Posterior vena cava (tissue), 2 donors: ENCODE results near the gene TSPO2. TPM values are rescaled to one million over a fixed set of nuclear protein-coding genes. Genes with fewer than 3 reads are reported as not detected.

Experiments
- DNase-seq: peaks from one replicate; pipeline ENCODE4 v3.0.0-alpha.2; 2020; ENCODE audit warnings: low spot score
- intact Hi-C, 2 donors: fragments of 100-400 bp; cut with DNase I; formaldehyde crosslinking; loops; one replicate each; pipeline versions ENCODE4 v1.14.1 to v1.14.2; 2022 to 2023
- total RNA-seq, 2 donors: library from RNA; stranded (reverse); fragmentation: NEBNext Ultra II Directional; extraction: Animal tissue kit (Norgen Biotek cat#: 25700); gene quantifications; one replicate each; pipeline ENCODE4 v1.2.1, GENCODE V29; 2021
- donor health status: DM: yes; HTN: yes; CAD: no.
- donor health status: DM: yes; HTN: yes; CAD: no.

The TSPO2 gene
- total RNA-seq, 2 donors from 2014 or later = not detected

GRCh38 chr6:41023114-41023513 lies 19.2 kb upstream of the TSPO2 start:
- intact Hi-C loops = loop anchor here in 1 of 2 donors (10.0 kb wide), 1 partner anchor 128 kb away; no protein-coding TSS in a partner anchor
- DNase-seq = no peak

- no peak for DNase-seq
- intact Hi-C loops = loop anchor here in 1 of 2 donors (10.0 kb wide), 1 partner anchor 131 kb away; no protein-coding TSS in a partner anchor
Measured at GRCh38 chr6:41025966-41026530, 16.2 kb upstream of the TSPO2 start.

- intact Hi-C loops = loop anchor here in 1 of 2 donors (10.0 kb wide), 1 partner anchor 132 kb away; no protein-coding TSS in a partner anchor
- DNase-seq = no peak
Measured at GRCh38 chr6:41027241-41027640, 15.0 kb upstream of the TSPO2 start.

GRCh38 chr6:41027799-41028560 lies 14.3 kb upstream of the TSPO2 start:
- intact Hi-C loops = loop anchor here in 1 of 2 donors (10.0 kb wide), 1 partner anchor 133 kb away; no protein-coding TSS in a partner anchor

GRCh38 chr6:41028561-41029412 lies 13.5 kb upstream of the TSPO2 start:
- DNase-seq = no peak
- intact Hi-C loops = loop anchor here in 1 of 2 donors (10.0 kb wide), 1 partner anchor 134 kb away; no protein-coding TSS in a partner anchor

More at GRCh38 chr6:41027799-41028560, 14.3 kb upstream of the TSPO2 start:
- peak; percentile 96 for DNase-seq

GRCh38 chr6:41032830-41033229 lies 9.4 kb upstream of the TSPO2 start:
- intact Hi-C loops = no loop called here
- DNase-seq = no peak

GRCh38 chr6:41033776-41034175 lies 8.5 kb upstream of the TSPO2 start:
- DNase-seq = no peak
- intact Hi-C loops = no loop called here

- intact Hi-C loops = no loop called here
- DNase-seq = no peak
Measured at GRCh38 chr6:41036186-41036585, 6.1 kb upstream of the TSPO2 start.

- DNase-seq = no peak
- intact Hi-C loops = no loop called here
Measured at GRCh38 chr6:41036601-41037000, 5.7 kb upstream of the TSPO2 start.

- DNase-seq = no peak
- intact Hi-C loops = no loop called here
Measured at GRCh38 chr6:41037107-41037900, 5.0 kb upstream of the TSPO2 start.

GRCh38 chr6:41038205-41038604 lies 4.1 kb upstream of the TSPO2 start:
- DNase-seq = no peak
- intact Hi-C loops = no loop called here

GRCh38 chr6:41039060-41039998 lies 2.9 kb upstream of the TSPO2 start, which contains the start of gene UNC5CL:
TSS of gene UNC5CL (minus strand) at chr6:41039221. CDS start at chr6:41035074, 4,147 bp downstream.
- no peak for DNase-seq
- intact Hi-C loops = no loop called here

GRCh38 chr6:41040101-41040939 lies 1.9 kb upstream of the TSPO2 start:
- intact Hi-C loops = no loop called here
- DNase-seq = no peak

GRCh38 chr6:41040940-41041536 lies 1.2 kb upstream of the TSPO2 start:
- intact Hi-C loops = no loop called here
- no peak for DNase-seq

GRCh38 chr6:41043151-41043550 lies 884 bp downstream of the TSPO2 start:
- DNase-seq = no peak
- intact Hi-C loops = no loop called here

- intact Hi-C loops = no loop called here
- DNase-seq = no peak
Measured at GRCh38 chr6:41045664-41046063, 3.4 kb downstream of the TSPO2 start.

GRCh38 chr6:41046084-41046483 lies 3.8 kb downstream of the TSPO2 start:
- no peak for DNase-seq
- intact Hi-C loops = no loop called here
